K562 (cell line): ENCODE data around the gene MDK. TPM values are rescaled to one million over a fixed set of nuclear protein-coding genes. Genes with fewer than 3 reads are reported as not detected.

Source experiments
- BDP1 ChIP-seq: IDR thresholded peaks from 3 replicates; pipeline ENCODE4 v1.6.1; 2011; ENCODE audit not compliant: insufficient read length, insufficient read depth
- ERF ChIP-seq: fragments of 450-650 bp; formaldehyde crosslinking; IDR thresholded peaks from 2 replicates; pipeline ENCODE4 v1.4.0; 2020; ENCODE audit warnings: mild to moderate bottlenecking, mixed read lengths
- JUND ChIP-seq, 2 experiments: IDR thresholded peaks; 2 replicates in 1 of 2; 3 replicates in 1 of 2; pipeline ENCODE4 v1.6.1; 2011; ENCODE audit warnings: borderline replicate concordance in 2 of 2, low read depth in 2 of 2, low read length in 2 of 2, improper control_type of control experiment in 1 of 2, missing biosample characterization in 1 of 2, missing genetic modification characterization in 1 of 2, missing genetic modification reagents in 1 of 2
- MAFG ChIP-seq: fragments of 450-650 bp; conservative IDR thresholded peaks from 2 replicates; pipeline ENCODE4 v1.6.1; 2016; ENCODE audit warnings: missing genetic modification characterization, missing compliant biosample characterization
- NRF1 ChIP-seq, 2 experiments: fragments of 450-650 bp; IDR thresholded peaks in 1 of 2; conservative IDR thresholded peaks in 1 of 2; 2 replicates each; pipeline ENCODE4 v1.6.1; 2014; ENCODE audit warnings: mild to moderate bottlenecking in 2 of 2
- ZNF407 ChIP-seq: fragments of 450-650 bp; IDR thresholded peaks from 2 replicates; pipeline ENCODE4 v1.6.1; 2016; ENCODE audit warnings: low read depth
- polyA plus RNA-seq, 8 experiments: library from polyadenylated mRNA; depleted of rRNA in 4 of 8; stranded (reverse) in 5 of 8; unstranded in 3 of 8; fragments of >200 nt; fragmentation: Nextera tagmentation in 2 of 8; fragmentation: Illumina TruSeq in 1 of 8; extraction: Ambion mirVana in 2 of 8; extraction: Trizol in 1 of 8; gene quantifications; 2 replicates each; pipeline versions ENCODE4 v1.2.1 to v1.2.3, GENCODE V29; 2011 to 2014; ENCODE audit warnings: inconsistent platforms in 1 of 8, missing spikeins in 1 of 8
- total RNA-seq, 7 experiments: library from RNA; depleted of rRNA in 6 of 7; stranded (reverse); fragments of >200 nt in 6 of 7; fragmentation: Illumina TruSeq in 2 of 7; extraction: Trizol in 2 of 7; gene quantifications; 2 replicates each; pipeline versions ENCODE4 v1.2.1 to v1.2.3, GENCODE V29; 2011 to 2021; ENCODE audit warnings: low replicate concordance in 1 of 7

Gene MDK
- total and polyA plus RNA-seq, 9 of the 15 experiments (the other 6 are each of a cell fraction or from before 2014, with no cell fraction given), result 20.7 to 700 (median 350) TPM

GRCh38 chr11:46363031-46363407 is 18.4 kb upstream of the MDK start (continued):
- TF ChIP-seq ZNF407 (no peak), ERF (CRISPR knock-in tag) (0 out of 2 replicates have a peak, but pooled peaks have one; percentile 39), NRF1 (conservative IDR thresholded peaks at IDR 0.05 in 1 of 2, IDR thresholded peaks at IDR 0.05 in 1 of 2) (0 out of 4 replicates have a peak, but pooled peaks of 1 of the 2 experiments have one; percentile 17), MAFG (tag) (no peak), BDP1 (no peak), JUND (IDR thresholded peaks at IDR 0.05; ENCODE audit: borderline replicate concordance, low read depth, low read length) (no peak), JUND (tag; IDR thresholded peaks at IDR 0.05; ENCODE audit: borderline replicate concordance, low read depth, low read length) (no peak)
